OCI-LY3 (cell line): Measurements from ENCODE around the gene CRYBG1.

Experiments
- CTCF ChIP-seq: fragments of 200-600, 300-600 bp; sonication (generic); IDR thresholded peaks from 2 replicates; pipeline ENCODE4 v1.5.1; 2014; ENCODE audit warnings: antibody characterized with exemption, low read length, low read depth
- EZH2phosphoT487 ChIP-seq: fragments of 200-600 bp; shearing (Covaris generic); IDR thresholded peaks from 2 replicates; pipeline ENCODE4 v1.6.1; 2018; ENCODE audit warnings: antibody characterized with exemption, mixed run types, low read depth

GRCh38 chr6:106470316-106470715 lies 109.8 kb downstream of the CRYBG1 start:
- TF ChIP-seq CTCF (no peak), EZH2phosphoT487 (no peak)
